ENCODE measurements around the gene SOST.

GRCh38 chr17:43791589-43791988, 33.0 kb upstream of the SOST start:
- TF ChIP-seq CTCF (IDR thresholded peaks at IDR 0.05) (no peak), POLR2AphosphoS5 (IDR thresholded peaks at IDR 0.05; ENCODE audit: low read depth, low read length) (no peak), PBX3 (IDR thresholded peaks at IDR 0.05) (no peak), RXRA (IDR thresholded peaks at IDR 0.05; ENCODE audit: borderline replicate concordance, low read depth) (no peak), ZBTB33 (IDR thresholded peaks at IDR 0.05; ENCODE audit: borderline replicate concordance, low read depth) (no peak), MEF2A (IDR thresholded peaks at IDR 0.05; ENCODE audit: borderline replicate concordance, low read depth) (no peak)
